OCI-LY1 (cell line): ENCODE measurements around the gene SMIM24.

Experiments
- H2AFZ ChIP-seq: fragments of 200-600 bp; sonication (generic), shearing (Covaris generic); 2 replicates; pipeline ENCODE4 v1.6.0; 2014; ENCODE audit warnings: antibody characterized with exemption, mild to moderate bottlenecking, low read length
- H3F3A ChIP-seq: fragments of 200-600 bp; sonication (generic), shearing (Covaris generic); 2 replicates; pipeline ENCODE4 v1.6.0; 2014; ENCODE audit warnings: mild to moderate bottlenecking, antibody characterized with exemption, low read length, moderate library complexity; ENCODE audit not compliant: insufficient read depth
- H3K27ac ChIP-seq: fragments of 200-600 bp; sonication (generic); 2 replicates; pipeline ENCODE4 v1.5.1; 2014; ENCODE audit warnings: low read length, mixed run types, mild to moderate bottlenecking, low read depth; ENCODE audit not compliant: poor library complexity, severe bottlenecking
- H3K27me3 ChIP-seq: fragments of 200-600 bp; sonication (generic); 2 replicates; pipeline ENCODE4 v1.6.0; 2014; ENCODE audit warnings: antibody characterized with exemption, mild to moderate bottlenecking, low read length, moderate library complexity; ENCODE audit not compliant: insufficient read depth
- H3K36me3 ChIP-seq: fragments of 200-600 bp; sonication (generic); 2 replicates; pipeline ENCODE4 v1.6.1; 2014; ENCODE audit warnings: mild to moderate bottlenecking, antibody characterized with exemption, low read length, moderate library complexity, mixed read lengths; ENCODE audit not compliant: insufficient read depth
- H3K4me1 ChIP-seq: fragments of 200-600 bp; sonication (generic); 2 replicates; pipeline ENCODE4 v1.5.1; 2014; ENCODE audit warnings: mild to moderate bottlenecking, low read length, moderate library complexity; ENCODE audit not compliant: insufficient read depth, severe bottlenecking
- H3K4me2 ChIP-seq: fragments of 200-600 bp; sonication (generic), shearing (Covaris generic); 2 replicates; pipeline ENCODE4 v1.6.1; 2014; ENCODE audit warnings: low read length
- H3K4me3 ChIP-seq: fragments of 200-600 bp; sonication (generic); 2 replicates; pipeline ENCODE4 v1.5.1; 2014; ENCODE audit warnings: low read length, low read depth, mild to moderate bottlenecking, mixed read lengths; ENCODE audit not compliant: poor library complexity, severe bottlenecking
- H3K79me2 ChIP-seq: fragments of 200-600 bp; shearing (Covaris generic); 2 replicates; pipeline ENCODE4 v1.6.1; 2016; ENCODE audit warnings: mixed run types, low read length, mixed read lengths; ENCODE audit not compliant: insufficient read depth
- H3K9ac ChIP-seq: fragments of 200-600 bp; sonication (generic), shearing (Covaris generic); 2 replicates; pipeline ENCODE4 v1.6.1; 2014; ENCODE audit warnings: mild to moderate bottlenecking, low read length, mixed read lengths
- H3K9me2 ChIP-seq: fragments of 200-600 bp; sonication (generic), shearing (Covaris generic); 2 replicates; pipeline ENCODE4 v1.6.1; 2014; ENCODE audit warnings: low read depth, mild to moderate bottlenecking, low read length, mixed read lengths
- H3K9me3 ChIP-seq: fragments of 200-600 bp; shearing (Covaris generic); 2 replicates; pipeline ENCODE4 v1.6.1; 2014; ENCODE audit warnings: low read length, mixed read lengths
- H4K20me1 ChIP-seq: fragments of 200-600 bp; sonication (generic), shearing (Covaris generic); 2 replicates; pipeline ENCODE4 v1.6.0; 2016; ENCODE audit warnings: mild to moderate bottlenecking, low read length; ENCODE audit not compliant: insufficient read depth
- EZH2 ChIP-seq: fragments of 200-600 bp; sonication (generic), shearing (Covaris generic); IDR thresholded peaks from 2 replicates; pipeline ENCODE4 v1.8.0; 2017; ENCODE audit warnings: borderline replicate concordance, mixed run types, mild to moderate bottlenecking, antibody characterized with exemption, low read length, moderate library complexity, mixed read lengths
- TF ChIP-seq, protein P1 (sequence below): fragments of 200-600 bp; sonication (generic), shearing (Covaris generic); IDR thresholded peaks from 2 replicates; pipeline ENCODE4 v1.5.1; 2017; ENCODE audit warnings: mild to moderate bottlenecking, antibody characterized with exemption, low read length, moderate library complexity, mixed read lengths

Gene SMIM24

DNA sequence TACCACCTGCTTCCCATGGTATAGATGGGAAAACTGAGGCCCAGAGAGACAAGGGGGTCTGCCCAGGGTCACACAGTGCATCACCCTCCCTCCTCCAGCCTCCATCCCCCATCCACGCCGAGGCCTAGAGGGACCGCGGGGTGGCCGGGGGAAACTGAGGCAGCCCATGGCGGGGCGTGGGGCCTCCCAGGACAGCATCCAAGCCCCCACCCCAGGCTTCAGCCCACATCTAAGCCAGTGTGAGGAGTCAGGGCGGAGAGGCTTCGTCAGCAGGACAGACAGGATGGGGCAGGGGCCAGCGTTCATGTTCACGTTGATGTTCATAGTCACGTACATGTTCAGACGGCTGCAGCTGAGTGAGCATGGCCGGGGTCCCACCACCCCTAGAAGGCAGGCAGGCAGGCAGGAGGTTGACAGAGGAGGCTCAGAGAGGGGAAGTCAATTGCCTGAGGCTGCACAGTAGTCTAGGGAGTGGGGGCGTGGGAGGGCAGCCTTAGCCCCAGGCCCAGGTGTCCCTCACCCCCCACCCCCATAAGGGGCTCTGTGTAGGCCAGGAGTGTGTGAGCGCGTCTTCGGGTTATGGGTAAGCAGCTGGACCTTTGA lies 23.3 kb downstream of the SMIM24 start:
- Histone ChIP-seq H3K36me3 (no peaks in the 10 kb centered on the region; the same call in 1 of the 2 replicates), H3K9me3 (no peaks in the 10 kb centered on the region), H3K4me1 (no peaks in the 10 kb centered on the region), H4K20me1 (no peaks in the 10 kb centered on the region), H3K4me2 (no peak overlapping the region), H3K79me2 (no peaks in the 10 kb centered on the region), H3K27me3 (no peaks in the 10 kb centered on the region), H3K27ac (no peak overlapping the region), H3K4me3 (no peak overlapping the region), H3K9me2 (no peaks in the 10 kb centered on the region), H2AFZ (no peak overlapping the region), H3K9ac (no peak overlapping the region), H3F3A (no peaks in the 10 kb centered on the region)
- no peak for TF ChIP-seq EZH2
- TF ChIP-seq, protein P1, sequence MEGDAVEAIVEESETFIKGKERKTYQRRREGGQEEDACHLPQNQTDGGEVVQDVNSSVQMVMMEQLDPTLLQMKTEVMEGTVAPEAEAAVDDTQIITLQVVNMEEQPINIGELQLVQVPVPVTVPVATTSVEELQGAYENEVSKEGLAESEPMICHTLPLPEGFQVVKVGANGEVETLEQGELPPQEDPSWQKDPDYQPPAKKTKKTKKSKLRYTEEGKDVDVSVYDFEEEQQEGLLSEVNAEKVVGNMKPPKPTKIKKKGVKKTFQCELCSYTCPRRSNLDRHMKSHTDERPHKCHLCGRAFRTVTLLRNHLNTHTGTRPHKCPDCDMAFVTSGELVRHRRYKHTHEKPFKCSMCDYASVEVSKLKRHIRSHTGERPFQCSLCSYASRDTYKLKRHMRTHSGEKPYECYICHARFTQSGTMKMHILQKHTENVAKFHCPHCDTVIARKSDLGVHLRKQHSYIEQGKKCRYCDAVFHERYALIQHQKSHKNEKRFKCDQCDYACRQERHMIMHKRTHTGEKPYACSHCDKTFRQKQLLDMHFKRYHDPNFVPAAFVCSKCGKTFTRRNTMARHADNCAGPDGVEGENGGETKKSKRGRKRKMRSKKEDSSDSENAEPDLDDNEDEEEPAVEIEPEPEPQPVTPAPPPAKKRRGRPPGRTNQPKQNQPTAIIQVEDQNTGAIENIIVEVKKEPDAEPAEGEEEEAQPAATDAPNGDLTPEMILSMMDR, result no peak

DNA sequence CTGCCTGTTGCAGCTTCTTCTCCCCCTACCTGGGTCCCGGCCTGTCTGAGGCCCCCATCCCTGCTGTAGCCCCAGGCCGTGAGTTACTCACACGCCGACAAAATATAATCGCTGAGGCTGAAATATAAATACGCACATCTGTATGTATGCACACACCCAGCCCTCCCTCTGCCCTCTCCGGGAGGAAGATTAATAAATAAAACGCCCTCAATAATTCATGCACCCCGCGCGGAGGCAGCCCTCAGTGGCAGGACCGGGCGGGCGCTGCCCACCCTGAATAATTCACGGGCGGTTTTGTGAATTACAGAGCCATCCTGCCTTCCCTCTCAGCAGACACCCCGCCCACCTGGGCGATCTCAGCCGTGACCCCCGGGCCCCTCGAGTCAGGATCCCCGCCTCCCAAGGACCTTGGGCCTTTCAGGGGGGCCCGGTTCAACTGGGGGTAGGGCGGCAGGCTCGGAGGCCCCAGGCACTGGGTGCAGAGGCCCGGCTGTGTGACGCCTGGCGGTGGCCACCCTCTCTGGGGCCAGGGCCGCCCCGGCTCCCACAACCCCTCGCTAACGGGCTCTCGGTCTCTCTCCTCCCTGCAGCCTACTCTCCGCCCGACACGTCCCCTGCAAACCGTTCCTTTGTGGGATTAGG lies 24.2 kb downstream of the SMIM24 start:
- H3K9me3 ChIP-seq, result no peaks in the 10 kb centered on the region
- no peak overlapping the region for H2AFZ ChIP-seq
- no peaks in the 10 kb centered on the region for H3F3A ChIP-seq
- no peaks in the 10 kb centered on the region for H4K20me1 ChIP-seq
- no peaks in the 10 kb centered on the region for H3K4me1 ChIP-seq
- no peak overlapping the region for H3K27ac ChIP-seq
- H3K79me2 ChIP-seq, result no peaks in the 10 kb centered on the region
- H3K9me2 ChIP-seq, result no peaks in the 10 kb centered on the region
- H3K4me2 ChIP-seq, result no peak overlapping the region
- TF ChIP-seq, protein P1, result no peak
- TF ChIP-seq EZH2, result no peak
- no peaks in the 10 kb centered on the region; the same call in 1 of the 2 replicates for H3K36me3 ChIP-seq
- H3K4me3 ChIP-seq, result no peak overlapping the region
- H3K9ac ChIP-seq, result no peak overlapping the region
- H3K27me3 ChIP-seq, result no peaks in the 10 kb centered on the region

DNA sequence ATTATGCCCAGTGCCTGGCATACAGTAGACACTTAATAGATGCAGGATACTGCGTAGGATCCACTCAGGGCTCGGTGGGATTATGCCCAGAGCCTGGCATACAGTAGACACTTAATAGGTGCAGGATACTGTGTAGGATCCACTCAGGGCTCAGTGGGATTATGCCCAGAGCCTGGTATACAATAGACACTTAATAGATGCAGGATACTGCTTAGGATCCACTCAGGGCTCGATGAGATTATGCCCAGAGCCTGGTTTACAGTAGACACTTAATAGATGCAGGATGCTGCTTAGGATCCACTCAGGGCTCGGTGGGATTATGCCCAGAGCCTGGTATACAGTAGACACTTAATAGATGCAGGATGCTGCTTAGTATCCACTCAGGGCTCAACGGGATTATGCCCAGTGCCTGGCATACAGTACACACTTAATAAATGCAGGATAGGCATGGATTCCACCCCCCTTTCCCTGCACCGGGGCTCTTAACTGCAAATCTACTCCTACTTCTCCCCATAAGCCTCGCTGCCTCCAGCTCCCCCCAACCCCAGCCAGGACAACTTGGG lies 24.9 kb downstream of the SMIM24 start:
- H4K20me1 ChIP-seq, result no peaks in the 10 kb centered on the region
- no peak overlapping the region for H3K9ac ChIP-seq
- TF ChIP-seq, protein P1, result no peak
- no peak for TF ChIP-seq EZH2
- H2AFZ ChIP-seq, result no peak overlapping the region
- H3K4me3 ChIP-seq, result no peak overlapping the region
- no peak overlapping the region for H3K4me2 ChIP-seq
- H3K9me3 ChIP-seq, result no peaks in the 10 kb centered on the region
- H3F3A ChIP-seq, result no peaks in the 10 kb centered on the region
- no peaks in the 10 kb centered on the region for H3K9me2 ChIP-seq
- no peaks in the 10 kb centered on the region; the same call in 1 of the 2 replicates for H3K36me3 ChIP-seq
- H3K27ac ChIP-seq, result no peak overlapping the region
- no peaks in the 10 kb centered on the region for H3K79me2 ChIP-seq
- no peaks in the 10 kb centered on the region for H3K4me1 ChIP-seq
- no peaks in the 10 kb centered on the region for H3K27me3 ChIP-seq
